NCI-H1105 treated with DMSO at 0.1 percent for 48 hours (cell line): ENCODE data around the gene IL32.

Experiments
- DNase-seq: peaks from one replicate; lab custom pipeline; 2025; lab: John Stamatoyannopoulos, UW

IL32 gene

GRCh38 chr16:3065069-3065741 lies at the start of gene IL32:
Gene IL32 (plus strand): TSS chr16:3065640. CDS start chr16:3065812, 172 bp downstream.
- DNase-seq: no peak

GRCh38 chr16:3015865-3016521 lies 49.4 kb upstream of the IL32 start:
- no peak for DNase-seq

GRCh38 chr16:3017344-3017743 lies 48.1 kb upstream of the IL32 start:
- no peak for DNase-seq

GRCh38 chr16:3017794-3018506 lies 47.5 kb upstream of the IL32 start, which contains the start of gene CLDN6:
Gene CLDN6 (minus strand): TSS chr16:3018183. CDS start chr16:3016021, 2,162 bp downstream.
- DNase-seq: no peak

- no peak for DNase-seq
These were observed 45.7 kb upstream of the IL32 start for GRCh38 chr16:3019594-3020246.

GRCh38 chr16:3020247-3020603 lies 45.2 kb upstream of the IL32 start, which contains the start of gene TNFRSF12A:
Gene TNFRSF12A (plus strand): TSS chr16:3020368. CDS start chr16:3020398, 30 bp downstream.
- peak; percentile 18 for DNase-seq

- DNase-seq: no peak
These were observed 44.6 kb upstream of the IL32 start for GRCh38 chr16:3020604-3021448.

- peak; percentile 23 for DNase-seq
These were observed 43.8 kb upstream of the IL32 start for GRCh38 chr16:3021449-3022207.

GRCh38 chr16:3022208-3022683 lies 43.2 kb upstream of the IL32 start:
- DNase-seq: no peak

- no peak for DNase-seq
These were observed 42.6 kb upstream of the IL32 start for GRCh38 chr16:3022684-3023414.

- no peak for DNase-seq
These were observed 42.1 kb upstream of the IL32 start for GRCh38 chr16:3023415-3023668.

- DNase-seq: peak; percentile 82
These were observed 41.6 kb upstream of the IL32 start, which contains the start of the genes HCFC1R1 and THOC6 for GRCh38 chr16:3023669-3024478. Gene HCFC1R1 (minus strand): TSS chr16:3023942. CDS start chr16:3023941, 1 bp downstream. Gene THOC6 (plus strand): TSS chr16:3024035. CDS start chr16:3024327, 292 bp downstream.

- no peak for DNase-seq
These were observed 40.1 kb upstream of the IL32 start for GRCh38 chr16:3025032-3026002.

GRCh38 chr16:3026003-3026378 lies 39.4 kb upstream of the IL32 start:
- no peak for DNase-seq

GRCh38 chr16:3026609-3027488 lies 38.6 kb upstream of the IL32 start:
- no peak for DNase-seq

GRCh38 chr16:3027489-3027795 lies 38.0 kb upstream of the IL32 start:
- no peak for DNase-seq
